HL-60 (cell line): ENCODE results near the gene SNX10.

ENCODE experiments used
- DNase-seq, 2 experiments: peaks; one replicate each; pipeline ENCODE4 v3.0.0-alpha.2; 2010 to 2020; ENCODE audit warnings: low read depth in 1 of 2, low spot score in 1 of 2
- H3K27ac ChIP-seq: fragments of 250-450 bp; sonication (Bioruptor Pico); replicated peaks from 2 replicates; pipeline ENCODE4 v1.5.1; 2020; ENCODE audit warnings: mild to moderate bottlenecking, moderate library complexity
- H3K27me3 ChIP-seq: fragments of 250-450 bp; sonication (Bioruptor Pico); 2 replicates; pipeline ENCODE4 v1.5.1; 2021; ENCODE audit warnings: mild to moderate bottlenecking, moderate library complexity; ENCODE audit not compliant: insufficient read depth, poor library complexity, severe bottlenecking
- H3K4me3 ChIP-seq: replicated peaks from 2 replicates; pipeline ENCODE4 v1.5.1; 2011; ENCODE audit warnings: mild to moderate bottlenecking, control low read depth, low read length; ENCODE audit not compliant: insufficient read depth
- CTCF ChIP-seq: IDR thresholded peaks from one replicate; pipeline ENCODE4 v1.5.1; 2011; ENCODE audit warnings: low read length, control low read depth, inconsistent platforms; ENCODE audit not compliant: insufficient read depth
- GABPA ChIP-seq: IDR thresholded peaks from 2 replicates; pipeline ENCODE4 v1.6.1; 2012; ENCODE audit warnings: low read depth
- POLR2AphosphoS5 ChIP-seq: IDR thresholded peaks from 2 replicates; pipeline ENCODE4 v1.6.1; 2012; ENCODE audit warnings: low read depth
- REST ChIP-seq: IDR thresholded peaks from 2 replicates; pipeline ENCODE4 v1.6.1; 2012; ENCODE audit warnings: low read depth; ENCODE audit not compliant: insufficient replicate concordance
- SPI1 ChIP-seq: IDR thresholded peaks from 2 replicates; pipeline ENCODE4 v1.6.1; 2012; ENCODE audit warnings: low read depth, mild to moderate bottlenecking, borderline replicate concordance

Gene SNX10

GRCh38 chr7:26295586-26295985 is 3.9 kb downstream of the SNX10 start:
- Histone ChIP-seq H3K4me3 (no peak overlapping the region), H3K27ac (no peak overlapping the region), H3K27me3 (no peaks in the 10 kb centered on the region)
- no peak for DNase-seq
- TF ChIP-seq CTCF = no peak
- no peak for TF ChIP-seq SPI1

GRCh38 chr7:26298472-26299058 is 6.9 kb downstream of the SNX10 start:
- no peak for DNase-seq

GRCh38 chr7:26305090-26305868 is 13.6 kb downstream of the SNX10 start:
- TF ChIP-seq SPI1 (peak; percentile 75; the same call in 1 of the 2 replicates), GABPA (no peak; the same call in 1 of the 2 replicates), POLR2AphosphoS5 (peak; percentile 69; the same call in 1 of the 2 replicates), REST (peak; percentile 21)
- DNase-seq = peak; percentile 73 to 94
- Histone ChIP-seq H3K27me3 (no peaks in the 10 kb centered on the region), H3K4me3 (peak overlapping the region; percentile 13; the same call in 1 of the 2 replicates), H3K27ac (peak overlapping the region; percentile 80)

More at GRCh38 chr7:26298472-26299058, 6.9 kb downstream of the SNX10 start:
- Histone ChIP-seq H3K27me3 (no peaks in the 10 kb centered on the region), H3K4me3 (no peak overlapping the region), H3K27ac (no peak overlapping the region)
- TF ChIP-seq SPI1 (no peak; the same call in 1 of the 2 replicates), POLR2AphosphoS5 (no peak), GABPA (no peak), REST (no peak), CTCF (no peak)

GRCh38 chr7:26305869-26306665 is 14.4 kb downstream of the SNX10 start:
- H3K27ac ChIP-seq = peak overlapping the region; percentile 80
- no peaks in the 10 kb centered on the region for H3K27me3 ChIP-seq
- DNase-seq = peak in 1 of 2 experiments; percentile 44
- TF ChIP-seq REST (no peak), GABPA (no peak), POLR2AphosphoS5 (no peak)
- H3K4me3 ChIP-seq = no peak overlapping the region
